Adipose tissue (tissue), 3 donors: ENCODE data around the gene TEAD4. TPM values are rescaled to one million over a fixed set of nuclear protein-coding genes. Genes with fewer than 3 reads are reported as not detected.

Experiments
- H3K27ac ChIP-seq: one replicate; pipeline ENCODE4 v1.5.1; 2013; ENCODE audit warnings: low read depth, low read length
- WGBS, 3 donors: extraction: QIAGEN DNeasy Blood & Tissue Kit; methylation state at CpG; one replicate each; pipeline ENCODE4 v1.1.7; 2013; 5-methylcytosine and 5-hydroxymethylcytosine counted together
- polyA plus RNA-seq, 3 donors: library from polyadenylated mRNA; stranded (reverse); fragments of 200-250 nt; gene quantifications; one replicate each; pipeline ENCODE4 v1.2.3, GENCODE V29; 2013
- donor health status: healthy with polysubstance abuse.
- donor health status: Bipolar disorder and iron deficiency.
- donor health status: healthy.

Gene TEAD4
- polyA plus RNA-seq, 3 donors: 11.8 to 46.5 (median 28.5) TPM

DNA sequence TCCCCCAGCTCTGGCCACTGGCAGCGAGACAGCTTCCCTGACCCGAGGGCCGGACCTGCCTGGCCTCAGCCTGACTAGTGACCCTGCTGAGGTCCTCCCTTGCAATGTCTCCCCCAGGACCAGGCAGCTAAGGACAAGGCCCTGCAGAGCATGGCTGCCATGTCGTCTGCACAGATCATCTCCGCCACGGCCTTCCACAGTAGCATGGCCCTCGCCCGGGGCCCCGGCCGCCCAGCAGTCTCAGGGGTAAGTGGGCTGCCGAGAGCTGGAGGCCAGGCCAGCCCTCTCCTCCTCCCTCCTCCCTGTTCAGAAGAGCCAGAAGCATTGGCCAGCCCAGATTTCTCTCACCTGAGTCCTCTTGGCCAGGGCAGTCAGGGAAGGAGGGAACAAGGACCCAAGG, 58.1 kb downstream of the TEAD4 start:
- no peak overlapping the region for H3K27ac ChIP-seq
- WGBS, 3 donors: 92 to 93% (median 92%) methylated on average over 11 of the region's 11 CpGs

DNA sequence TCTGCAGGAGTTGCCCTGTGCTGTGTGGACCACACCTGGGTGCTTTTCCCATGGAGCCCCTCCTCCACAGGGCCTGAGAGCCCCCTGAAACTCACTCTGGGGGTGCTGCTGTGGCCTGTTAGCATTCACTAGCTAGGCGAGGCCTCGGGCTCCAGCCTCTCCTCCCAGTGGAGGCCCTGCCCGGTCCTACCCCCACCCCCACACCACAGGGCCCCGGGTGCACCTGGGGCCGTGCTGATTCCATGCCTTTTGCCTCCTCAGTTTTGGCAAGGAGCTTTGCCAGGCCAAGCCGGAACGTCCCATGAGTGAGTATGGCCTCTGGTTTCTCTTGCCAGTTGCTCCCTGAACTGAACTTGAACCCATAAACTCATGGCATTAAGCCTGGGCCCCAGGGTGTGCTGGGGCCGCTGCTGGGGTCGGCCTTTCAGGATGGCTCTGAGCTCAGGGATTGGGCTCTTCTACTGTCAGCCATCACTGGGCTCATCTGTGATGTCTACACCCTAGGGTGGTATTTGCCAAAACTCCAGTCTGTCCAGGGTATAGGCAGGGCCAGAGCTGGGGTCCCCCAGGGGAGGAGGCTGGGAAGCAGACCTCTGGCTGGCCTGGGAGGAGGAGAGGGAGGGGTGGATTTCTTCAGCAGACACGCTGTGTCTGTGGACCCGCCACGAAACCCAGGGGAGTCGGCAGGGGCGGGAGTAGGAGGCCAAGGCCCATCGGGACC, 59.2 kb downstream of the TEAD4 start:
- WGBS, 3 donors: 78 to 95% (median 86%) methylated on average over 12 to 15 of the region's 15 CpGs
- H3K27ac ChIP-seq: no peak overlapping the region

DNA sequence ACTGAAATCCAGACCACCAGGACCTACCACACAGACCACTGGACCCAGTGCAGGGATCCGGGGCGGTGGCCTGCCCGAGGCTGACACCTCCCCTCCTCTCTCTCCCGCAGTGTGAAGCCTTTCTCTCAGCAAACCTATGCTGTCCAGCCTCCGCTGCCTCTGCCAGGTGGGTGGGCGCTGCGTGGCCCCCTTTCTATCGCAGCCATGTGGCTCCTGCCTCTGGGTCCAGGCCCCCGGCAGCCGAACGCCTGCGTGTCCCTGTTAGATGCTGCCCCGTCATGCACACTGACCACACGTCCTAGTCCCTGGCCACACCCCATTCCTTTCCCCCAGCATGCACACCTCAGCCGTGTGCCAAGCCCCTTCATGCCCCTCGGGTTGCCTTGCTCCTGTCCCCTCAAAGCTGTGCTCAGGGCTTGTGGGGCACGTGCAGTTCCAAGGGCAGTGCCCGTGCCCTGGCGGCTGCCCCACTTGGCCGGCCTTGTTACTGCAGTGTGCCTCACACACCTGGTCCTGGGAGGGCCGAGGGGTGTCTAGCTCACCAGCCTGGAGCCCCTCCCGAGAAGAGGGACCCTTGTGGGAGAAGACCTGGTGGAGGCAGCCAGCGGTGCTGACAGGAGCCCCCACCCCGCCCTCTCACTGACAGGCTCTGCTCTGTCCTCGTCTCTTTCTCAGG, 59.9 kb downstream of the TEAD4 start:
- WGBS, 3 donors: 77 to 94% (median 85%) methylated on average over 24 to 25 of the region's 25 CpGs
- H3K27ac ChIP-seq: no peak overlapping the region

DNA sequence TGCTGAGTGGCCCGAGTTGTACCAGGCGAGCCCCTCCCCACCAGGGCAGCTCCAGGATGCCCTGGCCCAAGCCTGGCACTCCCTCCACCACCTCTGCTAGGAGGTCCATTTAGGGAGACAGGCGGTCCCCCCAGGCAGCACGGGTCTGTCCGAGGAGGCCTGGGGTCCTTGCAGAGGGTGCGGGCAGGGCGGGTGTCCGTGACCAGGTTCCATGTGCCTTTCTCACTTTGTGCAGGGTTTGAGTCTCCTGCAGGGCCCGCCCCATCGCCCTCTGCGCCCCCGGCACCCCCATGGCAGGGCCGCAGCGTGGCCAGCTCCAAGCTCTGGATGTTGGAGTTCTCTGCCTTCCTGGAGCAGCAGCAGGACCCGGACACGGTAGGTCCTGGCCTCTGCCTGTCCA, 61.2 kb downstream of the TEAD4 start:
- H3K27ac ChIP-seq: no peak overlapping the region
- 91 to 96% (median 94%) methylated on average over 14 to 16 of the region's 16 CpGs for WGBS, 3 donors

DNA sequence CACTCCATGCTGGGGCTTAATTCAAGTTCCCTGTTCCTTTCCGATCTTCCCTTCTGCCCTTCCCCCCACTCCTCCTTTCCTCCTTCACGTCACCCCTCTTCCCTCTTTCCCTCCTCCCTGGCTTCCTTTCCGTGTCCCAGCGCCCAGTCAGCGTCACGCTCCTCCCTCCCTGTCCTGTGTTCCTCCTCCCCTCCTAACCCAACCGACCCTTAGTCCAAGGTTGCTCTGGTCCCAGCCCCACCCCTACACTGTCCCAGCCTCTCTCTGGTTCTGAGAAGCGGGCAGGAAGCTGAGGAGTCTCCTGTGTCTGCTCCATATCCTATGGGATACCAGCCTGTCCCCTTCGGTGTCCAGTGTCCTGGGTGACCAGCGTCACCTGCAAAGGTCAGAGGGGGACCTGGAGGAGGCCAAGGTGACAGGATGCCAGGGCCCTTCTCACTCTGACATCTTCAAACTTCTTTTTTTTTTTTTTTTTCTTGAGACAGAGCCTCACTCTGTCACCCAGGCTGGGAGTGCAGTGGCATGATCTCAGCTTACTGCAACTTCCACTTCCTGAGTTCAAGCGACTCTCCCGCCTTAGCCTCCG, 61.7 kb downstream of the TEAD4 start:
- H3K27ac ChIP-seq: no peak overlapping the region
- 72 to 86% (median 84%) methylated on average over 13 of the region's 13 CpGs for WGBS, 3 donors

DNA sequence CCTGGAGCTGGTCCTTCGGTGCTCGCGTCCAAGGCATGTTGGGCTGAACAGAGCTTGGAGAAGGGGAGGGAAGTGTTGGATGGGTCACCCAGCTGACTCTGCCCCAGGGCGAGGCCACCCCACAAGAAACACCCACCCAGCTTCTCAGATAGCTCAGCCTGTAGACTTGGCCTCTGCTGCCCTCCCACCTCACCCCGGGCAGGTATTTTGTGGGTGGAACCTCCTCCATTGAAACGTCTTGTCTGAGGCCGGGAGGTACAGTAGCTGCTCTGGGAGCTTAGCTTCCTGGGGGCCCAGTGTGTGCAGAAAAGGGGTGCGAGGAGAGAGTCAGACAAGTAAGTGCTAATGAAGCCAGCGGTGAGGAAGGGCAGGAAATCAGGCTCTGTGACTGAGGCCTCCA, 63.2 kb downstream of the TEAD4 start:
- WGBS, 3 donors: 85 to 94% (median 90%) methylated on average over 9 of the region's 9 CpGs
- H3K27ac ChIP-seq: no peak overlapping the region

DNA sequence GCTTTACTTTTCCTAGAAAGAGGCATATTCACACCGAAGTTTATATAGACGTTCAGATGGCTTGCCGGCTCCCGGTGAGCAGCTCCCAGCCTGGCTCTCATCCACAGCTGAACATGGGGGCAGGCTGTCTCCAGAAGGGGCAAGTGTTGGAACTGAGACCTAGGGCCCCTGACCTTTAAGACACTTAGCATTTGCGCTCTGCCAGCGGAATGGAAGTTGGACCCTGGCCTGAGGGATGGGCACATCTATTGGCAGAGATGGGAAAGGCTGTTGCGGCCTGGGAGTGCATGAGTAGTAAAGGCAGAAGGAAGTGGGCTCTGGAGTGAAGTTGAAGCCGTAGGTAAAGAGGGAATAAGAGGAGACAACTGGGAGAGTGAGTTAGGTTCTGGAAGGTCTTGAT, 63.8 kb downstream of the TEAD4 start:
- 85 to 88% (median 86%) methylated on average over 8 of the region's 8 CpGs for WGBS, 3 donors
- H3K27ac ChIP-seq: no peak overlapping the region

DNA sequence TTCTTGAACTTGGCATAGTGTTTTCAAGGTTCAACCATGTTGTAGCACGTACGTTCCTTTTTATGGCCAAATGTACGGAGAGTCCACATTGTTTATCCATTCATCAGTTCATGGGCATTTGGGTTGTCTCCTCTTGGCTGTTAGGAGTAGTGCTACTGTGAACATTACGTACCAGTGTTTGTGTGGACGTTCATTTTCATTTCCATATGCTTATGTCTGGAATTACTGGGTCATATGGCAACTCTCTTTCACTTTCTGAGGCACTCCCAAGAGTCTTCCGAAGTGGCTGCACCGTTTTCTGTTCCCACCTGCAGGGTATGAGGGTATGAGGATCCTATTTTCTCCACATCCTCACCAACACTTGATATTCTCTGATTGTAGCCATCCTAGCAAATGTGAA, 68.9 kb downstream of the TEAD4 start:
- no peak overlapping the region for H3K27ac ChIP-seq
- 77 to 81% (median 80%) methylated on average over 7 of the region's 7 CpGs for WGBS, 3 donors

DNA sequence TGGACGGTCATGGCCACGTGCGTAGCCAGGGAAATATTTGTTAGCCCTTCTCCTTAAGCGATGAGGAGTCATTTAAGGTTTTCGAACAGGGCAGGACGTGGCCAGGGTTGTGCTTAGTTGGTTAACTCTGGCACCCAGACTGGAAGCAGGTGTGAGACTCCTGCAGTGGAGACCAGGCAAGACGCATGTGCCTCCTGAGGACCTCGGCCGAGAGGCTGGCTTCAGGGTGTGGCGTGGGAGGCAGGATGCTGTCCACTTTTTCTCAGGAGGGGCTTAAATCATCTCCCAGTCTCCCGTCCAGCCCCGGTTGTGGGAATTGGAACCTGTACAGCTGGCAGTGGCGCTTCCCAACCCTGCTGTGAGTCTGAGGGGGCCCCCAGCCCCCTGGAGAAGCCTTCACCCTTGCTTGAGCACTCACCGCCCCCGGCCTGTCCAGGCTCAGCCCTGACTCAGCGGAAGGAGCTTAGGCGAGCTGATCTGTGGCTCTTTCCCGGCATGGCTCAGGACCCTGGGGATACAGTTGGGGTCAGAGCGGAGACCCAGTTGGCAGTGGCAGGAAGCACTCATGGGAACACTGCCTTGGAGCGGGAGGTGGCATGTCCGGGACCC, 71.7 kb downstream of the TEAD4 start:
- WGBS, 3 donors: 68 to 77% (median 76%) methylated on average over 21 of the region's 21 CpGs
- H3K27ac ChIP-seq: no peak overlapping the region

DNA sequence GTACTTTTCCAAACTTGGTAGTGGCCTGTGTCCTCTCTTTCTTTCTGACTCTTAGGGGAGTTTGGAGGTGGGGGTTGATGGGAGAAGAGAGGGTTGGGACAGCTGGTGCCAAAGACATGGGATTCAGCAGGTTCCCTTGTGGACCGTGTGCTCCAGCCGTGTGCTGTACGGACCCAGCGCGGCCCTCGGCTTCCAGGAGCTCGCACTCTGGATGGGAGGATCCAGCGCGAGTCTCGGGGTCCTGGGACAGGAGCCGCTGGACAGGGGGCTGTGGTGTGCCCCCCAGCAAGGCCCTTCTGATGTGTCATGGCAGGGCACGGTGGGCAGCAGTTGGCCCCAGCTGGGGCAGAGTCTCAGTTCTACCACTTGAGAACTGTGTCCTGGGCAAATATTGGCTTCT, 73.0 kb downstream of the TEAD4 start:
- no peak overlapping the region for H3K27ac ChIP-seq
- WGBS, 3 donors: 32 to 94% (median 87%) methylated on average over 12 of the region's 12 CpGs

DNA sequence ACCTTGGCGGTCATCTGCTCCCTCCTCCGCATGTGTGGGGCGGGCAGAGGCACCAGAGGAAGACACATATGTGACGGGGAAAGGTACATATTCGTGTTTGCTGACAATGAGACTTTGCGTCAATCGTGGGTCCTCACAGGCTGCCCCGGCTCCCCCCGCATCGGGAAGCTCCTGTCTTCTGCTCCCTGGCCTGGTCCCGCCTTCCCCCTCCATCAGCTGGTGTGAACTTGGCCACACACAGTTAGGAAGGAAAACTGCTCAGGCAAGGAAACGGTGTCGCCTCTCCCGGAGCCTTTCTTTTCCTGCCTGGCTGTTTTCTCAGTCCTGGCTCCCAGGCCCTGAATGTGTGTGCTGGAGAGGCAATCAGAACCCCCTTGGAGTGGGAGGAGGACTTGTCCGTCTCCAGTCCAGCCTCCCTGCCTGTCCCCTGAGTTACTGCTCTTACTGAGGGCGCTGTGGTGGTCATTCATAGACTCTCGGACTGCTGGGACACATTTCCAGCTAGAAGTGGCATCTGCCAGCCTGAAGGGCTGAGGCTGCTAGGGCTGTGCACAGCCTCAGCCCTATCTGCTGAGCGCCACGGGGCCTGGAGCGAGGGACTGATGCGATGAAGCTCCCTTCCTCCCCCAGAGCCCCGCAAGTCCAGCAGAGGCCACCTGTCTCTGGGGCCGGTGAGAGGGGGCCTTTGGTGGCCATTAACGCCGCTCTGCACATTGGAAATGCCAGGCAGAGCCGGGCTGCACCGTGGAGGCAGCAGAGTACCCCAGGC, 73.8 kb downstream of the TEAD4 start:
- no peak overlapping the region for H3K27ac ChIP-seq
- whole genome bisulfite sequencing, 3 donors: 54 to 67% (median 65%) methylated on average over 24 to 27 of the region's 27 CpGs

DNA sequence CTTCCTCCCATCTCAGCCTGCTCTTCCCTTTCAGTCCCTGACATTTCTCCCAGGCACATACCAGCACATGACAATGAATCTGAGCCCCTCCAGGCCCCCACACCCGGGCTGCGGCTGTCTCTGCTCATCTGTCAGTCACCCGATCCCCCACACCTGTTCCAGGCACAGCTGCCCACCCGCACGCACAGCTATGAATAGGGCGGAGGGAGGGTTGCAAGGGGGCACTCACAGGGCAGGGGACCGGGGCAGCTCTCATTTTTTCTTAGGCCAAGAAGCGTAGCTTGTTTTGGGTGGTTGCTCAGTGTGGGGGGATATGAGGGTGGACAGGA, 74.3 kb downstream of the TEAD4 start:
- WGBS, 3 donors: 82 to 87% (median 84%) methylated on average over 8 of the region's 8 CpGs
- H3K27ac ChIP-seq: no peak overlapping the region

DNA sequence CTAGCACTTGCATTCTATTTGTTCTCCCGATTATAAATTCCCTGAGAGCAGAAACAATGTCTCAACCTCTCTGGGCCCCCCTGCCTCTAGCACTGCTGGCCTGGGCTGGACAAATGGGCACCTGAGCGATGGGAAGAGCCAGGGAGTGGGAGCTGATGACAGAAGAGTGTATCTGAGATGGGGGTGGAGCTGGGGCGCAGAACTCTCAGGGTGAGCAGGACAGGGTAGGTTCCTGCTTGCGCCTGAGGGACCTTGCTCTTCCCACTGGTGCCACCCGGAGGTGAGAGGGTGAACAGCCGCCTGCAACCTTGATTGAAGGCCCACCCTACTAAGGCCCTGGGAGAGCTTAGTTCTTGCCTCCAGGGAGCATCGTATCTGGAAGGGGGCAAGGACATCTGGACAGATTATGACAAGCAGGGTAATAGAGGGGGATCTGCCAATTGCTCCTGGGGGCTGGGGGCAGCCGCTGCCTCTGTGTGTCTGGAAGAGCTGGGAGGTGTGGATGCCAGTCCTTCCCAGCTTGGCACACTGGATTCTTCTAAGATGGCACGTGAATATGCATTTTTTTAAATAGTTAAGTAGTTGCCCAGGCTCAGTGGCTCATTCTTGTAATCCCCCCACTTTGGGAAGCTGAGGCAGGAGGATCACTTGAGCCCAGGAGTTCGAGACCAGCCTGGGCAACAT, 75.0 kb downstream of the TEAD4 start:
- WGBS, 3 donors: 33 to 51% (median 44%) methylated on average over 10 of the region's 10 CpGs
- no peak overlapping the region for H3K27ac ChIP-seq

DNA sequence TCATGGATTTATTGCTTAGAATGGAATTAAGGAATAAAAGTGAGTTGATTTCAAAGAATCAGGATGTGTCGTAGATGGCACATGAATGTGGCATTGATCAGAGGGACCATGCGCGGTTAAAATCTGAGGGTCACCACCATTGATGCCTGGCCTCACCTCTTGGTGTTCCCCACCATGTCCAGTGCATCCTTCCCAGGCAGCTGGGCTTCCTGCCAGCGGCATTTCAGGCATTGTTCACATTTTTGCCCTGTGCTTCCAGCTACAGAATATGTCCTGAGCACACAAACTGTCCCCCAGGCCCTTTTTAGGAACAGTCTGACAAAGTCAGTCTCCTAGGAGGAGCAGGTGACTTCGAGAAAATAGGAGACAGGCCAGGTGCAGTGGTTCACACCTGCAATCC, 76.0 kb downstream of the TEAD4 start:
- WGBS, 3 donors: 80 to 89% (median 84%) methylated on average over 5 of the region's 5 CpGs
- no peak overlapping the region for H3K27ac ChIP-seq

DNA sequence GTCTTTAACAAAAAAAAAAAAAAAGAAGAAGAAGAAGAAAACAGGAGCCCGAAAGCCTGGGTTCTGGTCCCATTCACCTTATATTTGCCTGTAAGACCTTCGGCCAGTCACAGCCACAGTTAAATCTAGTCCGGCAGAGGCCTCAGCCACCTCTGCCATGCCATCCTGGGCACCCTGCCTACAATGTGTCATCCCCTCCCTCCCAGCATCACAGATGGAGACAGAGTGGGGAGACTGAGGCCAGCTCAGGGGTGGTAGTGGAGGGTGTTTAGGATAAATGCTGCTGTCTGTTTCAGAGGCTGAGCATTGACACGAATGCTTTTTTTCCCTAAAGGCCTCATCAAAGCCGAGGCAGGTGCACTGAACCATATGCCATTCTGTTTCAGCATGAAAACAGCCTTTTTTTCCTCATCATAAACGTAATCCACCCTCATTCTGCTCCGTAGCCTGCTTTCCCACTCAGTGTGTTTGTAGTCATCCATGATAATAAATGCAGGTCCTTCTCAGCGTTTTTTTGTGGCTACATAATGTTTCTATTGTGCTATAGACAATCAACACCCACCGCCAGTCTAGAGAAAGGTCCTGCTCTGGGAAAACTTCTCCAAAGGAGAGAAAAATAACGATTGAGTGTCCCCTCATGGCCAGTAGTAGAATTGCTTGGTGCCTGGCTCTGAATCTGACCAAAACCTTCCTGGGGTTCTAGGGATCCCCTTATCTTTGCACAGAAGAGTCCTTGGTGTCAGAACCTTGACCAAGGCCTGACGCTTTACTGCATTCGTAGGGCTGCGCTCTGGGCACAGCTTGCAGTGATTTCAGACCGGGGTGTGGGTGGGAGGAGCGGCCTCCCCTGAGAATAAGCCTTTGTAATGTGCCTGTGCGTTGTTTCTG, 76.9 kb downstream of the TEAD4 start:
- no peak overlapping the region for H3K27ac ChIP-seq
- 78 to 81% (median 81%) methylated on average over 16 of the region's 16 CpGs for WGBS, 3 donors

DNA sequence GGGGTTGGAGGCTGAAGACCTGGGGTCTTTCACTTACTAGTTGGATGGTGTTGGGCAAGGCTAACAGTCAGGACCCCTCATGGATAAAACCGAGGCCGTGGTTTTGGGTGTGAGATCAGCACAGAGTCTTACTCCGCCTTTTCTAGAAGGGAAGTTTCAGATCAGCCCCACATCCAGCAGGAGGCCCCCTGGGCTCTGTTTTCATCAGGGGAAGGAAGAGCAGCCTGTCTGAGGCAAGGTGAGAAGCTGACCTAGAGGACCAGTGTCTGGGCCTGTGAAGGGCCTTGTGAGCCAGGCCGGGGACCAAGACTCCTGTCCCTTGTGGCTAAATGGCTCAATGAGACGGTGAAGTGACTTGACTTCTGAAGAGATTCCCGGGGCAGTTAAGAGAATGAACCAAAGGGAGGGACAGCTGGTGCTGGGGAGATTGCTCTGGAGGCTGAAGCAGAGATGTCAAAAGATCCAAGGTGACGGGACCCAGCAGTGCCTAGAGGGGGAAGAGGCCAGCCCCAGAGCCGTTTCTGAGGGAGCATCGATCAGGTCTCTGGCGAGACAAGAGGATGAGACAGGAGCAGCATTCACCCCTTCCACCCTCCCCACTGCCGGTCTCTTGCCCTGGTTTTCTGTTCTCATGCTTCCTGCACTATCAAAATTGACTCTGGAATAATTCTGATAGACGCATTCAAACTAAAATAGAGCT, 77.9 kb downstream of the TEAD4 start:
- no peak overlapping the region for H3K27ac ChIP-seq
- 86 to 90% (median 87%) methylated on average over 12 of the region's 12 CpGs for WGBS, 3 donors

DNA sequence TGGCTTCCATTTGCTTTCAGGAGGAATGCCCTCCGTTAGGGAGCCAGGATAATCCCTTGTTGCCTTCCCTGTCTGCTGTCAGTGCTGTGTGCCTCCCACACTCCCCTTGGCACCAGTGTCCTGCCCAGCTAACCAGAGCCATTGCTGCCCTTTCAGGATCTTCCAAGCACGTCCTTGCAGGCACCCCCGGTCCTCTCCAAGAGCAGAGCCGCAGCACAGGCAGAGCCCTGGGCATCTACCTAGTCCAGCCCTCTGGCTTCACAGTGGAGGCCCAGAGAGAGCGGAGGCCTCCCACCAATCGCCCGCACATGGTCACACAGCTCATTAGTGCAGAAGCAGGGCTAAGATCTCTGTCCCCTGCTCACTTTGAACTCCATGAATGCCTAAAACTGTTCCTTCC, 79.0 kb downstream of the TEAD4 start:
- H3K27ac ChIP-seq: no peak overlapping the region
- WGBS, 3 donors: 82 to 92% (median 86%) methylated on average over 7 of the region's 7 CpGs
